NT2/D1 (cell line): ENCODE measurements around the gene STK32B.

Experiments
- DNase-seq: peaks from one replicate; pipeline ENCODE4 v3.0.0-alpha.2; 2011; ENCODE audit warnings: low read depth, low spot score
- H3K27me3 ChIP-seq: 2 replicates; pipeline ENCODE4 v1.6.0; 2011; ENCODE audit warnings: mild to moderate bottlenecking; ENCODE audit not compliant: insufficient read length, insufficient read depth
- H3K36me3 ChIP-seq: 2 replicates; pipeline ENCODE4 v1.6.1; 2011; ENCODE audit warnings: mild to moderate bottlenecking, low read length, mixed read lengths; ENCODE audit not compliant: insufficient read depth, insufficient read length
- H3K4me1 ChIP-seq: 2 replicates; pipeline ENCODE4 v1.5.1; 2011; ENCODE audit not compliant: insufficient read depth, insufficient read length
- H3K4me3 ChIP-seq: 2 replicates; pipeline ENCODE4 v1.5.1; 2011; ENCODE audit warnings: low read depth; ENCODE audit not compliant: insufficient read length
- H3K9ac ChIP-seq: 2 replicates; pipeline ENCODE4 v1.6.0; 2011; ENCODE audit warnings: low read depth; ENCODE audit not compliant: insufficient read length
- H3K9me3 ChIP-seq: 2 replicates; pipeline ENCODE4 v1.5.1; 2011; ENCODE audit warnings: mild to moderate bottlenecking, low read length; ENCODE audit not compliant: insufficient read depth
- SUZ12 ChIP-seq: IDR thresholded peaks from 2 replicates; pipeline ENCODE4 v1.6.1; 2011; ENCODE audit not compliant: insufficient read length, insufficient read depth; ENCODE audit errors: extremely low read depth
- YY1 ChIP-seq: IDR thresholded peaks from 2 replicates; pipeline ENCODE4 v1.6.1; 2011; ENCODE audit not compliant: insufficient read length, insufficient read depth
- ZNF274 ChIP-seq: IDR thresholded peaks from 2 replicates; pipeline ENCODE4 v1.6.1; 2011; ENCODE audit warnings: mild to moderate bottlenecking, low read depth, low read length

The STK32B gene

DNA sequence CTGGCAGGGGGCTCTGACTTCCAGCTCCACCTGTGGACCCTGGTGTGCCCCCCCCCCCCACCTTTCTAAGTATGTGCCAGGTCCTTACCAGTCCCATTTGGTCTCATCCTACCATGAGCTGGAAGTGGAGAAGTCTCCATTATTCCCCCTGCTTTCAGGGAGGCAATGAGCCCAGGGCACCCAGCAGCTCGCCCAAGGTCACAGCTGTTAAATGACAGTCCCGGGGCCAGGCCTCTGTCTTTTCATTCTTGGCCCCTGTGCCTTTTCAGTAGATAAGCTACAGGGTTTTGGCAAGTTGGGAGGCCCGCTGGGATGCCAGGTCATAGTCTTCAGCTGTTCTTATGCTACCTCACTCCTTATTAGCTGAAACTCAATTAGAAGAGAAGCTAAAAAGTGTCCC is 408.0 kb downstream of the STK32B start:
- Histone ChIP-seq H3K9me3 (no peaks in the 10 kb centered on the region), H3K36me3 (no peaks in the 10 kb centered on the region), H3K4me3 (no peak overlapping the region)

DNA sequence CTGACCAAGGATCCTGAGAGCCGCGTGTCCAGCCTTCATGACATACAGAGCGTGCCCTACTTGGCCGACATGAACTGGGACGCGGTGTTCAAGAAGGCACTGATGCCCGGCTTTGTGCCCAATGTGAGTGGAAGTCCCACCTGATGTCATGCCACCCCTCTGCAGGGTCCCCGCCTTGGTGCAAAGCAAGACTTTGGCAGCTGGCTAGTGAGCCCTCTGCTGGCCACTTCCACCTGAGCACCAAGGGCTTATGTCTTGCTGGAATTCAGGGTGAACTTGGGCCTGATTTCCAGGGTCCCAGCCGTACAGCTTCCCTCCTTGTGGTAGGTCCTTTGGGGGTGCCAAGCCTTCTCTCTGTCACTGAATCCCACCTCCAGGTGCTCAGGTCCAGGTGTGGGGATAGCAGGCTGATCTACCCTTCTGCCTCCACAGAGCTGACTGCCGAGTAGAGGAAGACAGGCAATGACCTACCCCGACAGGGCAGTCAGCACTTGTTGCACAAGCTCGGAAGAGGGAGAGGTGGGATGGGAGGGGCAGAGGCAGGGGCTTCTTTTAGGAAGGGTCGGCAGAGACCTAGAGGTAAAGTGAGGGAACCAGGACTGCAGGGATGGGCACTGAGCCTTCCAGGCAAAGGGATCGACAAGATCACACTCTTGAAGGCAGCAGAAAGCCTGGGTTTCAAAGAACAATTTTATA is 409.0 kb downstream of the STK32B start:
- peaks cover 20% of the 10 kb centered on the region for H3K4me1 ChIP-seq

More for the DNA sequence above, 408.0 kb downstream of the STK32B start:
- Histone ChIP-seq H3K27me3 (no peaks in the 10 kb centered on the region), H3K4me1 (peaks cover 20% of the 10 kb centered on the region), H3K9ac (no peak overlapping the region)
- TF ChIP-seq SUZ12 (no peak), ZNF274 (no peak), YY1 (no peak)
- no peak for DNase-seq

DNA sequence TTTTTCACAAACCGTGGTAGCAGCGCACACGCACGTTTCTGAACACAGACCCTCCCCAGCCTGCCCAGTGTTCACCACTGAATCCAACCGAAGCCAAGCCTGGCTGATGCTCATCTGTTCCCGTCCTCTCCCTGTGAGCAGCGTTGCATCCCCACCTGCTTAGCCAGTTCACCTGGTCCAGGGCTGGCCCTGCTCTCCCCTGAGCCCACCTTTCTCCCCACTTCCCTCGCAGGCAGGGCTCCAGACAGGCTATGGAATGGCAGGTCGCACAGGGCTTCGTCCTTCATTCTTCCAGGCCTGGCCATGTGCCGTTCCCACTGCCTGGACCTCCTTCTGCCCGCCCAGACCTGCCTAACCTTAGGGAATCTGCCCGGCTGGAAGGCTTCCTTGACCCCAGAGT is 410.2 kb downstream of the STK32B start:
- TF ChIP-seq SUZ12: no peak
- no peak for TF ChIP-seq ZNF274
- TF ChIP-seq YY1: no peak
- H3K4me1 ChIP-seq: peaks cover 20% of the 10 kb centered on the region
- no peak overlapping the region for H3K4me3 ChIP-seq
- no peak overlapping the region for H3K9ac ChIP-seq
- no peaks in the 10 kb centered on the region for H3K36me3 ChIP-seq
- H3K9me3 ChIP-seq: no peaks in the 10 kb centered on the region
- DNase-seq: no peak
- no peaks in the 10 kb centered on the region for H3K27me3 ChIP-seq

More for the DNA sequence above, 409.0 kb downstream of the STK32B start:
- Histone ChIP-seq H3K9me3 (no peaks in the 10 kb centered on the region), H3K9ac (peak overlapping the region; percentile 43), H3K36me3 (no peaks in the 10 kb centered on the region), H3K4me3 (no peak overlapping the region), H3K27me3 (no peaks in the 10 kb centered on the region)
- peak; percentile 35 for DNase-seq
- TF ChIP-seq ZNF274: no peak
- no peak for TF ChIP-seq SUZ12
- no peak for TF ChIP-seq YY1

DNA sequence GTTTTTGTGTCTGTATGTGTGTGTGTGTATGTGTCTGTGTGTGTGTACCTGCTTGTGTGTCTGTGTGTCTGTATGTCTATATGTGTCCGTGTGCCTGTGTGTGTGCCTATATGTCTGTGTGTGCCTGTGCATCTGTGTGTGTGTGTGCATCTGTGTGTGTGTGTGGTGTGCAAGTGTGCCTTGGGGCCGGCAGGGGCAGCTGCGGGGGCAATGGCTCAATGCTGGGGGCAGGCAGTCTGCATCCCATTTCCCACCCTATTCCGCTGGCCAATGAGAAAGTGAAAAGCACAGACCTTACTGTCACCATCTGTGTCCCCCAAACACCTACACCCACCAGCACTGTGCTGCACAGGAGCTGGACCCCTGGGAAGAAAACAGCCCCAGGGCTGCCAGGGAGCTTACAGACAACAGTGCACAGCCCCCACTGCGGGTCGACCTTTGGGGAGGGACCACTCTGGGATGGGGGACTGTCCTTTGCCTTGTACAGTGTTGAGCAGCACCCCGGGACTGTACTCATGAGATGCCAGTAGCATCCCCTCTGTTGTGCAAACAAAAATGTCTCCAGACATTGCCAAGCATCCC is 411.1 kb downstream of the STK32B start:
- Histone ChIP-seq H3K4me1 (peaks cover 20% of the 10 kb centered on the region), H3K27me3 (no peaks in the 10 kb centered on the region), H3K9ac (no peak overlapping the region), H3K9me3 (no peaks in the 10 kb centered on the region), H3K4me3 (no peak overlapping the region), H3K36me3 (no peaks in the 10 kb centered on the region)
- no peak for DNase-seq
- TF ChIP-seq ZNF274 (no peak), YY1 (no peak), SUZ12 (no peak)

DNA sequence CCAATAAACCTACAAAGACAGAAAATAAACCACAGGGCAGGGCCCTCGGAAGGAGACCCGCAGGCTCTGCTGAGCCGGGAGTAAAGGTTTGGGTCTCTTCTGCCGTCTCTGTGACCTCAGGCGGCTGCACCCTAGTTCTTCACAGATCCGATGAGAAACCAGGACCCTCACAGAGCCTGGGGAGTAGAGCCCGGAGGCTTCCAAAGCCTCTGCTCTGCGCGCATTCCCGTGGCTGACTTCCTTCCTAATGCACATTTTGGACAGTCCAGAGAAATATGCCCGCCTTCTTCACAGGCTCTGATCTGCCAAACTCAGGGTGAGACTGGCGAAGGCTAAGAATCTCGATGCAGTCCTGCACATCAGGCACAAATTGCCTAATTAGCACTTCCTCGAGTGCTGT is 411.6 kb downstream of the STK32B start:
- H3K9me3 ChIP-seq: no peaks in the 10 kb centered on the region
- no peaks in the 10 kb centered on the region for H3K27me3 ChIP-seq
- no peak overlapping the region for H3K4me3 ChIP-seq
- no peak for DNase-seq
- no peak overlapping the region for H3K9ac ChIP-seq
- H3K4me1 ChIP-seq: peaks cover 20% of the 10 kb centered on the region
- no peaks in the 10 kb centered on the region for H3K36me3 ChIP-seq
- no peak for TF ChIP-seq ZNF274
- TF ChIP-seq YY1: no peak
- TF ChIP-seq SUZ12: no peak

DNA sequence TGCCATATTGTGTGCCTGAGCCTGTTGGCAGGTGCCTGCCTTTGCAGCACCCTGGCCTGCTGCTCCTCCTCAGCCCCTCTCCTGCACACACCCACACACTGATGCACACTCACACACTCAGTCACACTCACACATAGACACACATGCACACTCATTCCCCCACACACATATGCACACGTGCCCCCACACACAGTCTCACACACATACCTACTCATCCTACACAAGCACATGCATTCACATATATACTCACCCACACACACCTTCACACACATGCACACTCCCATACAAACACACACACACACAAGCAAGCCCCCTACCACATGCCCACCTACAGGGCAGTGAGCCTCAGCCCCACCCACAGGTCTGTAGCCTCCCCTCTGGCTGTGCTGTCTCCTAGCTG is 412.1 kb downstream of the STK32B start:
- Histone ChIP-seq H3K9me3 (no peaks in the 10 kb centered on the region), H3K9ac (no peak overlapping the region), H3K4me1 (peaks cover 20% of the 10 kb centered on the region), H3K4me3 (no peak overlapping the region), H3K36me3 (no peaks in the 10 kb centered on the region), H3K27me3 (no peaks in the 10 kb centered on the region)
- no peak for DNase-seq
- TF ChIP-seq SUZ12 (no peak), YY1 (no peak), ZNF274 (no peak)

DNA sequence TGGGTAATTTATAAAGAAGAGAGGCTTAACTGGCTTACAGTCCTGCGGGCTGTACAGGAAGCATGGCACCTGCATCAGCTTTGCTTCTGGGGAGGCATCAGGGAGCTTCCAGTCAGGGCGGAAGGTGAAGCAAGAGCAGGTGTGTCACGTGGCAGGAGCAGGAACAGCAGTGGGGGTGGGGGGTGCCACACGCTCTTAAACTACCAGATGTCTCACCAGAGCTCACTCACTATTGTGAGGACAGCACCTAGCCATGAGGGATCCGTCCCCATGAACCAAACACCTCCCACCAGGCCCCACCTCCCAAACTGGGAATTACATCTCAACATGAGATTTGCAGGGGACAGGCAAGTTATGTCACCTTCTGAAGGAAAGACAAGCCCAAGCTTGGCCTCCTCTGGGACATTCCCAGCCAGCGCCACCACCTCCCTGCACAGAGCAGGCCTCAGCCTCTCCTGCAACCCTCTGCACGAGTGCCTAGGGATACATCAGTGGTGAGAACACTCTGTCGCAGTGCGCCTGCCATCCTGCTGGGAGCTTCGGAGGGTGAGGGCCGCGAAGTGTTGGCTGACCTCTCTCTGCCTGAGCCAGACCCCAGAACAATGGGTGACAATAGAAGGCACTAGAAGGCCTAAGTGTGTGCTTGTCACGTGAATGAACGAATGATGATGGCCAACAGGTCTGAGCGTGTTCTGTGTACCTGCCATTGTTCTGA is 412.8 kb downstream of the STK32B start:
- no peak for DNase-seq
- Histone ChIP-seq H3K27me3 (no peaks in the 10 kb centered on the region), H3K4me3 (no peak overlapping the region), H3K9me3 (no peaks in the 10 kb centered on the region), H3K9ac (no peak overlapping the region), H3K36me3 (no peaks in the 10 kb centered on the region), H3K4me1 (peaks cover 20% of the 10 kb centered on the region)
- TF ChIP-seq ZNF274: no peak
- no peak for TF ChIP-seq YY1
- TF ChIP-seq SUZ12: no peak
